Jurkat, Clone E6-1 (cell line): ENCODE measurements around the gene CLCA4.
"Not testable (repeated sequence)": the region's sequence is repeated elsewhere in the genome, so short reads cannot be mapped to it uniquely, and the experiment has no call there.

Experiments used
- DNase-seq: peaks from one replicate; pipeline ENCODE4 v3.0.0-alpha.2; 2011; ENCODE audit warnings: low read depth, low spot score
- H3K4me3 ChIP-seq: 2 replicates; pipeline ENCODE4 v1.5.1; 2011; ENCODE audit warnings: mild to moderate bottlenecking, low read length, control low read depth, moderate library complexity

The CLCA4 gene

DNA sequence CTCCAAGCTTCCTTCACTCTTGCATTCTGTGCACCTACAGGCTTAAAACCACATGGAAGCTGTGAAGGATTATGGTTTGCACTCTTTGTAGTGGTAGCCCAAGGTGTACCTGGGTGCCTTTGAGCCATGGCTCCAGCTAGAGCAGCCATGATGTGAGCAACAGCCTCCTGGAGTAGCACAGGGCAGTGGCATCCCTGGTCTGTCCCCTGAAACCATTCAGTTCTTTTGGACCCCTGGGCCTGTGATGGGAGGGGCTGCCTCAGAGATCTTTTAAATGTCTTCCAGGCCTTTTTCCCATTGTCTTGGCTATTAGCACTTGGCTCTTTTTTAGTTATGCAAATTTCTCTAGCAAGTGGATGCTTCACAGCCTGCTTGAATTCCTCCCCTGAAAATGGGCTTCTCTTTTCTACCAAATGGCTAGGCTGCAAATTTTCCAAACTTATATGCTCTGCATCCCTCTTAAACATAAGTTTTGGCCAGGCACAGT, 47.4 kb downstream of the CLCA4 start:
- H3K4me3 ChIP-seq: no peak overlapping the region
- no peak for DNase-seq

DNA sequence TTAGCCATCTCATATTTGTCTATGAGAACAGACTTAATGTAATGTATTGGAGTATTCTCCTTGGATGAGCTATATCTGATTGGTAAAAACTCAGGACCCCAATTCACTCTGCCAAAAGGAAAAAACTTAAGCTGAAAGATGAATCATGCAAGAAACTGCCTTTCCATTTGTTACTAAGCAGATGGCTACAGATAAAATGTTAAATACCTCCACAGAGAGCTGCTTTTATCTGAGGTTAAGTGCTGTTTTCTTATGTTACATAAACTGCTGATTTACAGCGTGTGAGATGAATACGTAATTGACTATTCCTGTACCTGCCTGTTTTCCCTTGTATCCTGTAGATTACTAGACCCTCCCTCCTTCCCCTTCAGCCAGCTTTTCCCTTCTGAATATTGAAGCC, 49.3 kb downstream of the CLCA4 start:
- no peak overlapping the region for H3K4me3 ChIP-seq
- DNase-seq: no peak

DNA sequence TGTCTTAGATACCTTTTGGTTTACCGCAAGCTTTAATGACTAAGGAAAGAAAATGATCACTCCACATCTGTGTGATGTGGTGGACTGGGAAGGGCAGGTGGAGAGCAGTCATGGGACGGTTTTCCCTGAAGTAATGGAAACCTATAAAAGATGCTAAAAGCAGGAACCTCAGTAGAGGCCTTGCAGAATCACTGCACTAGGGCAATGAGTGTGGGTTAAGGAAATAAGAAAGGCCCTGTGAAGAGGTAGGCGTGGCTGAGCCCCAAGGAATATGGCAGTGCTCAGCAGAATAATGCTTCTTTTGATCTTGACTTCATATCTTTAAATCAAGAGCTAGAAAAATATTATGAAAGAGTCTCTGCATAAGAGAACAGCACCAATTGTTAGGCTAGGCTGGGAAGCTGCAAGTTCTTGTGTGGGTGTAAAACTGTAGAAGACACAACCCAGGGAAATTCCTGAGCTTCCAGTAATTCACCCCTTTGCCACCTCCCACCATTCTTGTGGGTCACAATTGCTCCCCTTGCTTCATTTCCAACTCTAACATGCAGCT, 49.9 kb downstream of the CLCA4 start:
- no peak for DNase-seq
- H3K4me3 ChIP-seq: no peak overlapping the region

DNA sequence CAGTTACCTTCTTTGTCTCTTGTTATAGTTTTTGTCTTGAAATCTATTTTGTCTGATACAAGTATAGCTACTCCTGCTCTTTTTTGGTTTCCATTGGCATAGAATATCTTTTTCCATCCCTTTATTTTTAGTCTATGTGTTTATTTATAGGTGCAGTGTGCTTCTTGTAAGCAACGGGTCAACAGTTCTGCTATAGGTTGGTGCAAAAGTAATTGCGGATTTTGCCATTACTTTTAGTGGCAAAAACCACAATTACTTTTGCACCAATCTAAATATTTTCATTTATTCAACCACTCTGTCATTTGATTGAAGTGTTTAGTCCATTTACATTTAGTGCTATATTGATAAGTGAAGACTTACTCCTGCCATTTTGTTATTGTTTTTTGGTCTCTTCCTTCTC, 59.2 kb downstream of the CLCA4 start:
- DNase-seq, H3K4me3 ChIP-seq: not testable (repeated sequence)

DNA sequence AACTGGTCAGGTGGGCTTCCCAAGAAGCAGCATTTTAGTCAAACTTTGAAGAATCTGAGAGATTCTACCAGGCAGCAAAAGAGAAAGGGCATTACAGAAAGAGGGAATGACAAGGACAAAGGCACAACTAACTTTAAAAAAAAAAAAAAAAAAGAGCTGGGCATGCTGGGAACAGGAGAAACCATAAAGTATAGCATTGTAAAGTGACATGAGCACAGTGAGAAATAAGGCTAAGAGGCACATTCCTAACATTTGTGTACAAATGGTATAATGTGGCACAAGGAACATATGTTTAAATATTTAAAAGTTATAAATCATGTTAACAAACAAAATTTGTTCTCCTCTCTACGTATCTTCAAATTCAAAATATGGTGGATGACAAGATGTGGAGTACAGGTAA, 69.6 kb downstream of the CLCA4 start:
- no peak overlapping the region for H3K4me3 ChIP-seq
- no peak for DNase-seq

DNA sequence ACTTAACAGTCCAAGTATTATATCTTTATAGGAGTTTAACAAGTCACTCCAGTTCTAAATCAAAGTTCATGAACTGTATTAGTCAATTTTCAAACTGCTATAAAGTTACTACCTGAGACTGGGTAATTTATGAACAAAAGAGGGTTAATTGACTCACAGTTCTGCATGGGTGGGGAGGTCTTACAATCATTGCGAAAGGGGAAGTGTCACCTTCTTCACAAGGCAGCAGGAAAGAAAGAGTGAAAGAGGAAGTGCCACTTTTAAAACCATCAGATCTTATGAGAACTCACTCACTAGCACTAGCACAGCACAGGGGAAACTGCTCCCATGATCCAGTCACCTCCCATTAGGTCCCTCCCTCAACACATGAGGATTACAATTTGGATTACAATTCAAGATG, 70.0 kb downstream of the CLCA4 start:
- no peak overlapping the region for H3K4me3 ChIP-seq
- no peak for DNase-seq

DNA sequence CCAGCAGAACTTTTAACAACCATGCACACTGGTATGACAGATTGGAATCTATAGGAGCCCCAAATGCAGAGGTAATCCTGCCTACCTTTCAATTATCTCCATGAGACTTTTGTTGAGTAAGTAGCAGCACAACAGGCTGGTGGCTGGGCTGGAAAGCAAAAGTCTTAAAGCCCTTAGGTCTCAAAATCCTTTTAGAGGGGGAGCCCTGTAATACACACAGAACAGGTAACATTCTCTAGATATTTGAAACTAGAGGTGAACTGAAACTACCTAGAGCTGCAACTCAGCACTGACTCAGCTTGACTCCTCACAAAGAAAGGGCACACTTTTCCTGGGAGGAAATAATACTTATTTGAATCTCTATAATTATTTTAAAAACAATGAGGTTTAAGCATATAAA, 71.5 kb downstream of the CLCA4 start:
- no peak for DNase-seq
- no peak overlapping the region for H3K4me3 ChIP-seq

DNA sequence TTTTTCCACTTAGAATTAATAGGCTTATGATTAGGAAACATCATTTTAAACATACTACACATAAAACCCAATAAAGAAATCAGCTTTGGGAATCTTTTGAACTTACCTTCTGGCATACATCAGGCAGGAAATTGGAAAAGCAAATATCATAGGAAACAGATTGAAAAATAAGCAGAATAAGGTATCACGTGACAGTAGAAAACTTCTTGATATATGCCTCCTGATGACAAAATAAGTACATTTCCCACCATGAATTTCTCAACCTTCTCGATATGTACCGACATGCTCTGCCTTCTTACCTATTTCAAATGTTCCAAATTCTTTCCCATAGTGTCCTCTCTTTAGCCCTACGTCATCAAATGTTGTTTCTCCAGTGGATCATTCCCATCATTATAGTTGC, 72.4 kb downstream of the CLCA4 start:
- no peak overlapping the region for H3K4me3 ChIP-seq
- no peak for DNase-seq

DNA sequence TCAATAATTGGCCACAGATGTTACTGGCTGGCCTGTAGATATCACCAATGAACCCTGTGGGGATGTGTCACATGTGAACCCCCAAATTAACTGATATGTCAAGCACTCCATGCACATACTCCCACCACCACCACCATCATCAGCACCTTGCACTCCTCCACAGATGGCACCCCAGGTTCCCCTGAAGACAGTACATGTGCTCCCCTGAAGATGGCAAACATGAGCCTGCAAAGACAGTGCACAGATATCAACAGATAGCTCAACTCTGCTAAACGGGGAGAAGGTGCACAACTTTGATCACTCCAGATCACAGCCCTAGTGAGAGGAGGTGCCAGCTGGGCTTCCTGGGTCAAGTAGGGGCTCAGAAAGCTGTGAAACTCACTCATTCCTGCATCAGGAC, 74.4 kb downstream of the CLCA4 start:
- H3K4me3 ChIP-seq: no peak overlapping the region
- no peak for DNase-seq
